SU-DHL-6 (cell line): ENCODE measurements around the gene BLOC1S6.

Experiments
- H2AFZ ChIP-seq: fragments of 200-600 bp; sonication (generic); 2 replicates; pipeline ENCODE4 v1.6.1; 2014; ENCODE audit warnings: low read depth, mild to moderate bottlenecking, moderate library complexity, mixed read lengths, antibody characterized with exemption, low read length; ENCODE audit not compliant: severe bottlenecking
- H3F3A ChIP-seq: fragments of 200-600 bp; shearing (Covaris generic); 2 replicates; pipeline ENCODE4 v1.6.0; 2016; ENCODE audit warnings: antibody characterized with exemption, mild to moderate bottlenecking; ENCODE audit not compliant: insufficient read depth
- H3K27ac ChIP-seq: fragments of 200-600 bp; sonication (generic); 2 replicates; pipeline ENCODE4 v1.5.1; 2016; ENCODE audit warnings: low read depth, mild to moderate bottlenecking, low read length, moderate library complexity, mixed read lengths
- H3K27me3 ChIP-seq: fragments of 200-600 bp; sonication (generic), shearing (Covaris generic); 2 replicates; pipeline ENCODE4 v1.6.0; 2014; ENCODE audit warnings: mild to moderate bottlenecking, low read length
- H3K36me3 ChIP-seq: fragments of 200-600 bp; sonication (generic); 2 replicates; pipeline ENCODE4 v1.6.1; 2014; ENCODE audit warnings: mild to moderate bottlenecking, low read length, mixed read lengths
- H3K4me2 ChIP-seq: fragments of 300-600, 200-600 bp; shearing (Covaris generic), sonication (generic); 2 replicates; pipeline ENCODE4 v1.6.0; 2014; ENCODE audit warnings: low read length, low read depth, mild to moderate bottlenecking; ENCODE audit not compliant: poor library complexity, severe bottlenecking
- H3K4me3 ChIP-seq: fragments of 200-600 bp; sonication (generic); 2 replicates; pipeline ENCODE4 v1.5.1; 2014; ENCODE audit warnings: antibody characterized with exemption, low read length, mild to moderate bottlenecking, mixed read lengths; ENCODE audit not compliant: insufficient read depth, poor library complexity, severe bottlenecking
- H3K79me2 ChIP-seq: fragments of 200-600 bp; sonication (generic); 2 replicates; pipeline ENCODE4 v1.6.1; 2014; ENCODE audit warnings: mild to moderate bottlenecking, low read length, moderate library complexity; ENCODE audit not compliant: insufficient read depth
- H3K9ac ChIP-seq: fragments of 200-600 bp; sonication (generic); 2 replicates; pipeline ENCODE4 v1.7.0; 2014; ENCODE audit warnings: mild to moderate bottlenecking, low read length
- H3K9me2 ChIP-seq: fragments of 200-600 bp; sonication (generic); replicated peaks from 2 replicates; pipeline ENCODE4 v1.6.1; 2014; ENCODE audit warnings: low read length; ENCODE audit not compliant: insufficient read depth
- H3K9me3 ChIP-seq: fragments of 200-600 bp; sonication (generic); 2 replicates; pipeline ENCODE4 v1.6.1; 2014; ENCODE audit warnings: low read length, mixed read lengths; ENCODE audit not compliant: insufficient read depth
- H4K20me1 ChIP-seq: fragments of 200-600 bp; sonication (generic); 2 replicates; pipeline ENCODE4 v1.6.1; 2014; ENCODE audit warnings: low read depth, mild to moderate bottlenecking, antibody characterized with exemption, low read length, moderate library complexity, mixed read lengths
- EZH2phosphoT487 ChIP-seq: fragments of 200-600 bp; sonication (generic), shearing (Covaris generic); conservative IDR thresholded peaks from 2 replicates; pipeline ENCODE4 v1.6.1; 2018; ENCODE audit warnings: mild to moderate bottlenecking, antibody characterized with exemption, low read length, moderate library complexity, mixed read lengths
- TF ChIP-seq, protein P1 (sequence below): fragments of 200-600 bp; sonication (generic); IDR thresholded peaks from one replicate; pipeline ENCODE4 v1.5.1; 2017; ENCODE audit warnings: antibody characterized with exemption, mild to moderate bottlenecking, low read length, moderate library complexity; ENCODE audit not compliant: insufficient read depth, poor library complexity, severe bottlenecking

BLOC1S6 gene

DNA sequence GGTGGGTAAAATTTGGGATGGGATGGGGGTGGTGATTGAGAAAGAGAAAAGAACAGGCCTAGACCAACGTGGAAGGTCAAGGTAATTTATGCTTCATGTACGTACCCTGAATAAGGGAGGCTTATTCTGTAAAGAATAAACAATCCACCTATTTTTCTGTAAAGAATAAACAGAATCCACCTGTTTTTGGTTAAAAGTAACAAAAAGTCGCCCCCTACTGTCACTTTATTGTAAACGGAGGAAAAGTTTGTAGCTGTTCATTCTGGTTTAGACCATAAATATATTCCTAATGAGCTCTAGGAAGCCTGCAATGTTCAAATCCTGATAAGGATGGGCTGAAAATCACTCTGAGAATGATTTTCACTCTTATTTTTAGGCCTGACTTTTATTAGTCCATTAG is 24.1 kb downstream of the BLOC1S6 start:
- Histone ChIP-seq H3K4me2 (no peak overlapping the region), H3K9me2 (no peaks in the 10 kb centered on the region), H3K27ac (no peak overlapping the region), H4K20me1 (no peaks in the 10 kb centered on the region), H3F3A (peaks cover 14% of the 10 kb centered on the region), H2AFZ (no peak overlapping the region), H3K27me3 (no peaks in the 10 kb centered on the region), H3K4me3 (no peak overlapping the region), H3K79me2 (no peaks in the 10 kb centered on the region), H3K9ac (no peak overlapping the region), H3K36me3 (peaks cover 23% of the 10 kb centered on the region), H3K9me3 (no peaks in the 10 kb centered on the region)
- no peak for TF ChIP-seq EZH2phosphoT487
- TF ChIP-seq, protein P1, sequence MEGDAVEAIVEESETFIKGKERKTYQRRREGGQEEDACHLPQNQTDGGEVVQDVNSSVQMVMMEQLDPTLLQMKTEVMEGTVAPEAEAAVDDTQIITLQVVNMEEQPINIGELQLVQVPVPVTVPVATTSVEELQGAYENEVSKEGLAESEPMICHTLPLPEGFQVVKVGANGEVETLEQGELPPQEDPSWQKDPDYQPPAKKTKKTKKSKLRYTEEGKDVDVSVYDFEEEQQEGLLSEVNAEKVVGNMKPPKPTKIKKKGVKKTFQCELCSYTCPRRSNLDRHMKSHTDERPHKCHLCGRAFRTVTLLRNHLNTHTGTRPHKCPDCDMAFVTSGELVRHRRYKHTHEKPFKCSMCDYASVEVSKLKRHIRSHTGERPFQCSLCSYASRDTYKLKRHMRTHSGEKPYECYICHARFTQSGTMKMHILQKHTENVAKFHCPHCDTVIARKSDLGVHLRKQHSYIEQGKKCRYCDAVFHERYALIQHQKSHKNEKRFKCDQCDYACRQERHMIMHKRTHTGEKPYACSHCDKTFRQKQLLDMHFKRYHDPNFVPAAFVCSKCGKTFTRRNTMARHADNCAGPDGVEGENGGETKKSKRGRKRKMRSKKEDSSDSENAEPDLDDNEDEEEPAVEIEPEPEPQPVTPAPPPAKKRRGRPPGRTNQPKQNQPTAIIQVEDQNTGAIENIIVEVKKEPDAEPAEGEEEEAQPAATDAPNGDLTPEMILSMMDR, result peak; percentile 55

DNA sequence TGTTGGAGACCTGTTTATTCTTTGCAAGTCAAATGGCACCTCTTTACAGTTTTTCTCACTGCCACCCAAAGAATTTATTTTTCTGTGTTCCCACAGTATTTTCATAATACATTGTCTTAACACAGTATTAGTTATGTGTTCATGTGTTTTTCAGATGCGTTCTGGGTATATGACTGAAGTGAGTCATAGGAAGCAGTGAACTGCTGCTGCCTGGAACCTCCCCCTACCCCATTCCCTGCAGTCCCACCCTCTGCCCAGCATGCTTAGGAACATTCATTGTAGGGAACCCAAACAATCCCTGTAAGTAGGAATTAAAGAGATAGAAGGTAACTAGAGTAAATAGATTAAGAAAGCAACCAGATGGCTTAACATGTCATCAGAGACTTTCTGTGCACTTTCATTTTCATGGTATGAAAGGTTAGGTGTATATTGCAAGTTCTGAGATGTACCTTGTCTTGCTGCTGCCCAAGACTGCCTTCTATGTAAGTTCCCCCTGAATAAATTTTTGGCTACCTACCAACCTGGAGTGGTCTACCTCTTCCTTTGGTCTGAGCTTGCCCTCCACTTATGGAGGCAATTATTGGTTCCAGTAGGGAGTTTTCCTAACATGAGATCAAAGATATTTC is 25.7 kb downstream of the BLOC1S6 start:
- Histone ChIP-seq H3K27me3 (no peaks in the 10 kb centered on the region), H3K9ac (no peak overlapping the region), H3K27ac (no peak overlapping the region), H4K20me1 (no peaks in the 10 kb centered on the region), H3K4me2 (no peak overlapping the region), H3K9me3 (no peaks in the 10 kb centered on the region), H3K79me2 (no peaks in the 10 kb centered on the region), H3F3A (peaks cover 11% of the 10 kb centered on the region), H2AFZ (no peak overlapping the region), H3K36me3 (peaks cover 11% of the 10 kb centered on the region; the same call in 1 of the 2 replicates), H3K4me3 (no peak overlapping the region), H3K9me2 (no peaks in the 10 kb centered on the region)
- TF ChIP-seq, protein P1, result no peak

DNA sequence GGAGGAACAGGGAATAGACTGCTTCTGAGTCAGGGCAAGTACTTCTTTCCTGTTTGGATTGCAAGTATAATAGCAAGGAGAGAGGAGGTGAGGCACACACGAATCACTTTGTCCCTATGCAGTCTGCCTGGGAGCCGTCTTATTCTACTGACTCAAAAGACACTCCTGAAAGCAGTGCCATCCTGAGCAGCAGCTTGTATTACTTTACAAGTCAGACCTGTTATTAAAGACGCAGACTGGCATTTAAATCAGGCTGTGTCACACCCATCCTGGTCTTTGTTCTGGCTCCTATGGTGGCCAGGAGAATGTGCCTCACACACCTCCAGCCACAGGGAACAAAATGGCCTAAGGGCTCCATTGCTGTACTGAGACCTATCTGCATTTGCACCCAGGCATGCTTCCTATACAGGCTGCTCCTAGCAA is 29.7 kb downstream of the BLOC1S6 start:
- no peak overlapping the region for H3K4me3 ChIP-seq
- H3K9me3 ChIP-seq, result no peaks in the 10 kb centered on the region
- no peaks in the 10 kb centered on the region for H3K79me2 ChIP-seq
- no peak overlapping the region for H3K27ac ChIP-seq
- H2AFZ ChIP-seq, result no peak overlapping the region
- no peaks in the 10 kb centered on the region for H4K20me1 ChIP-seq
- H3F3A ChIP-seq, result no peaks in the 10 kb centered on the region; the same call in 1 of the 2 replicates
- no peaks in the 10 kb centered on the region for H3K9me2 ChIP-seq
- H3K4me2 ChIP-seq, result no peak overlapping the region
- no peaks in the 10 kb centered on the region for H3K36me3 ChIP-seq
- H3K9ac ChIP-seq, result no peak overlapping the region
- no peaks in the 10 kb centered on the region for H3K27me3 ChIP-seq
- TF ChIP-seq, protein P1, result no peak
- no peak for TF ChIP-seq EZH2phosphoT487
